Trophoblast cell (in vitro differentiated cells and primary cell): ENCODE results near the gene PDCD4.

Source experiments
- DNase-seq, 2 donors: peaks; one replicate each; pipeline ENCODE4 v3.0.0-alpha.2; 2016
- H2AFZ ChIP-seq: 2 replicates; pipeline ENCODE4 v1.6.1; 2013; ENCODE audit warnings: low read length, moderate library complexity, mild to moderate bottlenecking; ENCODE audit not compliant: insufficient read depth, poor library complexity
- H2AK5ac ChIP-seq: 2 replicates; pipeline ENCODE4 v1.6.1; 2013; ENCODE audit warnings: mild to moderate bottlenecking, low read length
- H2BK120ac ChIP-seq: 2 replicates; pipeline ENCODE4 v1.6.1; 2013; ENCODE audit warnings: low read length, mild to moderate bottlenecking, moderate library complexity; ENCODE audit not compliant: insufficient read depth, poor library complexity
- H2BK12ac ChIP-seq: 2 replicates; pipeline ENCODE4 v1.6.1; 2013; ENCODE audit warnings: mild to moderate bottlenecking, low read length, moderate library complexity
- H2BK5ac ChIP-seq: 2 replicates; pipeline ENCODE4 v1.6.1; 2013; ENCODE audit warnings: low read length, low read depth, moderate library complexity, mild to moderate bottlenecking; ENCODE audit not compliant: poor library complexity
- H3K14ac ChIP-seq: 2 replicates; pipeline ENCODE4 v1.6.1; 2013; ENCODE audit warnings: mild to moderate bottlenecking, low read length
- H3K18ac ChIP-seq: 2 replicates; pipeline ENCODE4 v1.6.1; 2013; ENCODE audit warnings: mild to moderate bottlenecking, low read length
- H3K23ac ChIP-seq: 2 replicates; pipeline ENCODE4 v1.6.1; 2013; ENCODE audit warnings: low read length
- H3K27ac ChIP-seq: 2 replicates; pipeline ENCODE4 v1.5.1; 2013; ENCODE audit warnings: low read depth, mild to moderate bottlenecking, inconsistent platforms, low read length, moderate library complexity
- H3K27me3 ChIP-seq: 2 replicates; pipeline ENCODE4 v1.6.1; 2013; ENCODE audit warnings: inconsistent platforms, mild to moderate bottlenecking, low read length, moderate library complexity; ENCODE audit not compliant: insufficient read depth
- H3K36me3 ChIP-seq, 2 experiments: 1 replicate in 1 of 2; 2 replicates in 1 of 2; pipeline ENCODE4 v1.6.1; 2013; ENCODE audit warnings: low read length in 2 of 2, mild to moderate bottlenecking in 2 of 2, moderate library complexity in 1 of 2; ENCODE audit not compliant: insufficient read depth in 2 of 2, control insufficient read depth in 1 of 2
- H3K4ac ChIP-seq: 2 replicates; pipeline ENCODE4 v1.6.1; 2013; ENCODE audit warnings: low read depth, mild to moderate bottlenecking, low read length, moderate library complexity
- H3K4me1 ChIP-seq, 2 experiments: 1 replicate in 1 of 2; 2 replicates in 1 of 2; pipeline ENCODE4 v1.6.1; 2013; ENCODE audit warnings: low read length in 2 of 2, mild to moderate bottlenecking in 2 of 2, moderate library complexity in 1 of 2; ENCODE audit not compliant: insufficient read depth in 2 of 2, control insufficient read depth in 1 of 2
- H3K4me2 ChIP-seq: 2 replicates; pipeline ENCODE4 v1.6.1; 2013; ENCODE audit warnings: inconsistent platforms, mild to moderate bottlenecking, low read length, moderate library complexity
- H3K4me3 ChIP-seq: 2 replicates; pipeline ENCODE4 v1.5.1; 2013; ENCODE audit warnings: mild to moderate bottlenecking, low read depth, low read length, inconsistent platforms
- H3K79me1 ChIP-seq: one replicate; pipeline ENCODE4 v1.6.1; 2013; ENCODE audit warnings: low read length
- H3K79me2 ChIP-seq: 2 replicates; pipeline ENCODE4 v1.6.1; 2013; ENCODE audit warnings: low read length, mild to moderate bottlenecking; ENCODE audit not compliant: control insufficient read depth, insufficient read depth, poor library complexity
- H3K9ac ChIP-seq: 2 replicates; pipeline ENCODE4 v1.6.1; 2013; ENCODE audit warnings: mild to moderate bottlenecking, low read length
- H3K9me3 ChIP-seq: 2 replicates; pipeline ENCODE4 v1.6.1; 2013; ENCODE audit warnings: low read depth, mild to moderate bottlenecking, control low read depth, inconsistent platforms, low read length; ENCODE audit not compliant: insufficient read depth
- H4K12ac ChIP-seq: 2 replicates; pipeline ENCODE4 v1.6.1; 2013; ENCODE audit warnings: low read depth, mild to moderate bottlenecking, low read length, moderate library complexity
- H4K8ac ChIP-seq: 2 replicates; pipeline ENCODE4 v1.6.1; 2013; ENCODE audit warnings: low read depth, mild to moderate bottlenecking, low read length, moderate library complexity
- H4K91ac ChIP-seq: one replicate; pipeline ENCODE4 v1.6.1; 2013; ENCODE audit warnings: low read depth, mild to moderate bottlenecking, low read length, moderate library complexity
- WGBS: extraction: QIAGEN DNeasy Blood & Tissue Kit; methylation state at CpG from one replicate; pipeline ENCODE4 v1.1.7; 2013; ENCODE audit warnings: missing lambda C conversion rate; ENCODE audit not compliant: insufficient read length, insufficient coverage; ENCODE audit errors: extremely low coverage; 5-methylcytosine and 5-hydroxymethylcytosine counted together

Gene PDCD4

DNA sequence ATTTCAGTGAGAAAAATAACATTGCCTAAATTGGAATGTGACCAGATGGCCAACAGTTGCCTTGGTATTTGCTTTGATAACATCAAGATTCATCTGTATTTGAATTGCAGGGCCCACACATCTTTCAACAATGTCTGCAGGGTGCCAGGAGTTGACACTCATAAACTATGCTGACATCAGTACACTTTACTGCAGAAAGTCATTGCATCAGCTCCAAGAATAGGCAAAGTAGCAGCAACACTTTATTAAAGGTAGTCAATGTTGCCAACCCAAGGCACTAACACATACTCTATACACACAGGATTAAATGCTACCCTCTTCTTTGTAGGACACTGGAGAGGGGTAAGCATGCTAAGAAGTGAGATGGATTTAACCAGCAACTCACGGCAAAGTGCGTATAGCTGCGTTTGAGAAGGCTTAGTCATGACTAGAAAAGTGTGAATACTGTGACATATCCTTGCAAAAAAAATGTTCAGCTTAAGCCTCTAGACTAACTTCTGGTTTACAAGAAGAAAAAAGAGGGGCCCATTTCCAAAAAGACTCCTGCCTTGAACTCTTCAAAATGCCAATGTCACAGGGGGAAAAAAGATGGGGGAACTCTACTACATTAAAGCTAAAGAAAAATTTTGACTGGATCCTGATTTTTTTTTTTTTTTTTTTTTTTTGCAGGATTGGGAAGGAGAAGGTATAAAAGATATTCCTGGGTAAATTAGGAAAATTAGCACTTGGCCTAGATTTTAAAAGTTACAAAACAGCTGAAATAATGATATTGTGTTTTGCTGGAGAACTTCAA is 45.0 kb downstream of the PDCD4 start:
- peaks cover 0 to 2% of the 10 kb centered on the region in 2 experiments for H3K36me3 ChIP-seq
- no peak overlapping the region for H2AK5ac ChIP-seq

DNA sequence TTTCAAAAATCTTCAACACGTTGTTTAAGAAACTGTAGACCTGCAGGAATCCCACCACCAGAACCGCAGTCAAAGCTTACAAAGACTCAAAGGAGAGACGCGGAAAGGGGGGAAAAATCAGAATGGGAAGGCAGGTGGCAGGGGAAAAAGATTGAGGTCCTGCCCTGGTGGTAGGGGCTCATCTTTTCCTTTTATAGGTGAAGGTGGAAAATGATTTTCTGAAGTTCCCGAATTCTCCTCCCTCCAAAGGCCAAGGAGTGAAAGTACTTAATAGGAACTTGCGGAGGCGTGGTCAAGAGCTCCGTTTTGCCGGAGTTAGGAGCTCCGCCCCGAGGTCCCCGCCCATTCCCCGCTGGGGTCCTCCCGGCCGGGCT is 46.5 kb downstream of the PDCD4 start:
- Histone ChIP-seq H3K36me3 (peaks cover 0 to 2% of the 10 kb centered on the region in 2 experiments), H4K91ac (peak overlapping the region; percentile 98), H2BK120ac (no peak overlapping the region), H3K4me3 (peak overlapping the region; percentile 87), H3K4me2 (peak overlapping the region; percentile 91), H3K9ac (peak overlapping the region; percentile 87), H2BK5ac (peak overlapping the region; percentile 73), H3K9me3 (no peaks in the 10 kb centered on the region), H3K14ac (no peak overlapping the region), H3K4me1 (no peaks in the 10 kb centered on the region), H3K4ac (no peak overlapping the region), H3K79me2 (peaks cover 10% of the 10 kb centered on the region), H4K12ac (no peak overlapping the region), H3K18ac (no peak overlapping the region), H2AFZ (peak overlapping the region; percentile 79), H3K23ac (no peak overlapping the region), H2AK5ac (no peak overlapping the region), H4K8ac (peak overlapping the region; percentile 97), H3K27ac (peak overlapping the region; percentile 98), H3K79me1 (peaks cover 15% of the 10 kb centered on the region), H2BK12ac (no peak overlapping the region), H3K27me3 (no peaks in the 10 kb centered on the region)
- peak; percentile 98 to 99 for DNase-seq
- WGBS, result no CpG with 5 or more reads among the region's 15 CpGs

More for the DNA sequence above, 45.0 kb downstream of the PDCD4 start:
- H2AFZ ChIP-seq, result no peak overlapping the region
- H3K79me1 ChIP-seq, result peaks cover 15% of the 10 kb centered on the region
- no peak overlapping the region for H4K12ac ChIP-seq
- peak overlapping the region; percentile 64 for H3K4ac ChIP-seq
- H3K23ac ChIP-seq, result no peak overlapping the region
- no peaks in the 10 kb centered on the region for H3K27me3 ChIP-seq
- no peak overlapping the region for H4K8ac ChIP-seq
- no peak overlapping the region for H3K18ac ChIP-seq
- DNase-seq, result peak; percentile 83 to 91
- WGBS, result no CpG with 5 or more reads among the region's 3 CpGs
- H3K79me2 ChIP-seq, result peaks cover 10% of the 10 kb centered on the region
- H3K9ac ChIP-seq, result no peak overlapping the region
- H4K91ac ChIP-seq, result no peak overlapping the region
- H3K14ac ChIP-seq, result no peak overlapping the region
- H3K4me2 ChIP-seq, result no peak overlapping the region
- no peak overlapping the region for H3K27ac ChIP-seq
- no peak overlapping the region for H2BK12ac ChIP-seq
- no peaks in the 10 kb centered on the region for H3K4me1 ChIP-seq
- H3K4me3 ChIP-seq, result no peak overlapping the region
- H3K9me3 ChIP-seq, result no peaks in the 10 kb centered on the region
- no peak overlapping the region for H2BK5ac ChIP-seq
- H2BK120ac ChIP-seq, result no peak overlapping the region

- H3K23ac ChIP-seq, result no peak within 1 kb of the TSS
- peak within 1 kb of the TSS; percentile 95 for H3K9ac ChIP-seq
- peak within 1 kb of the TSS; percentile 79 for H2AK5ac ChIP-seq
- H3K36me3 ChIP-seq, result peaks cover 0 to 2% of the 10 kb centered on the region in 2 experiments
- H3K27ac ChIP-seq, result peak within 1 kb of the TSS; percentile 98
- H3K4ac ChIP-seq, result peak within 1 kb of the TSS; percentile 88
- H4K12ac ChIP-seq, result peak within 1 kb of the TSS; percentile 97
- no peaks in the 10 kb centered on the region for H3K4me1 ChIP-seq
- peak within 1 kb of the TSS; percentile 94 for H3K18ac ChIP-seq
- H3K4me3 ChIP-seq, result peak within 1 kb of the TSS; percentile 96
- no CpG with 5 or more reads among the region's 40 CpGs for WGBS
- H3K4me2 ChIP-seq, result peak within 1 kb of the TSS; percentile 91
- H3K9me3 ChIP-seq, result no peaks in the 10 kb centered on the region
- H3K14ac ChIP-seq, result peak within 1 kb of the TSS; percentile 95
- H2AFZ ChIP-seq, result peak within 1 kb of the TSS; percentile 79
- H3K79me2 ChIP-seq, result peaks cover 10% of the 10 kb centered on the region
- no peak within 1 kb of the TSS for H2BK12ac ChIP-seq
- H4K91ac ChIP-seq, result peak within 1 kb of the TSS; percentile 98
- H3K79me1 ChIP-seq, result peaks cover 15% of the 10 kb centered on the region
- peak within 1 kb of the TSS; percentile 97 for H2BK120ac ChIP-seq
- H2BK5ac ChIP-seq, result peak within 1 kb of the TSS; percentile 94
- H3K27me3 ChIP-seq, result no peaks in the 10 kb centered on the region
- peak; percentile 100 for DNase-seq
- peak within 1 kb of the TSS; percentile 97 for H4K8ac ChIP-seq
Observed at GRCh38 chr10:110918643-110919348, 47.1 kb downstream of the PDCD4 start, which contains the start of gene BBIP1. TSS of gene BBIP1 (minus strand) at chr10:110919180. CDS start at chr10:110918157, 1,023 bp downstream.

DNA sequence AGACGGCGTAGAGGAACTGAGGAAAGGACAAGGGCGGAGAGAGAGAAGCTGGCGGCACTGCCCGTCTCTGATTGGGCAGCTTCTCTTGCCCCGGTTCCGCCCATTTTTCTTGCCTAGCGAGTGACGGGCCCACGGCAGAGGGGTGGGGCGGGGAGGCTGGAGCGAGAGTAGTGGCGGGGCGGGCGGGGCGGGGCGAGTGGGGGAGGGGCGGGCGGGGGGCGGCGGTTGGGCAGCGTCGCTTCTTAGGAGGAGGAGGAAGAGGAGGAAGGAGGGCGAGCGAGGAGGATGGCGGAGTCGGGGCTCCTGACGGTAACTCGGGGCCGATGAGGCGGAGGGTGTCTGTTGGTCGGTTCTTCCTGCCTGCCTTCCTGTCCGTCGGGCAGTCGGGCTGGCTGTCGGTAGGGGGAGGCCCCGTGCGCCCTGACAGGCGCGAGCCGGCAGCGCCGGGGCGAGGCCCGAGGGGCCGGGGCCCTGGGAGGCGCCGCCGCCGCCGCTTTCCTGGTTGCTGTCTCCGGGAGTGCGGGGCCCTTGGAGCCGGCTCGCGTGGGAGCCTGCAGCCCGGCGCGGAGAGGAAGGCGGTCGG is 47.7 kb downstream of the PDCD4 start, which contains the start of gene SHOC2:
Gene SHOC2, plus strand, starts transcription at position 256 of the 583 bp plus-strand sequence. CDS start 44,755 bp downstream, outside the sequence.
- Histone ChIP-seq H3K36me3 (peaks cover 0 to 2% of the 10 kb centered on the region in 2 experiments), H2AFZ (peak within 1 kb of the TSS; percentile 57)
- WGBS, result no CpG with 5 or more reads among the region's 61 CpGs

More for the DNA sequence above, 47.7 kb downstream of the PDCD4 start, which contains the start of gene SHOC2:
- Histone ChIP-seq H4K91ac (peak within 1 kb of the TSS; percentile 98), H3K27ac (peak within 1 kb of the TSS; percentile 98), H2BK120ac (peak within 1 kb of the TSS; percentile 97), H2BK12ac (no peak within 1 kb of the TSS), H3K14ac (peak within 1 kb of the TSS; percentile 95), H3K9me3 (no peaks in the 10 kb centered on the region), H3K4ac (peak within 1 kb of the TSS; percentile 88), H4K8ac (peak within 1 kb of the TSS; percentile 97), H3K23ac (no peak within 1 kb of the TSS), H3K4me1 (no peaks in the 10 kb centered on the region), H3K4me2 (peak within 1 kb of the TSS; percentile 91), H3K27me3 (no peaks in the 10 kb centered on the region), H2AK5ac (peak within 1 kb of the TSS; percentile 79), H3K9ac (peak within 1 kb of the TSS; percentile 95), H3K79me2 (peaks cover 12% of the 10 kb centered on the region), H4K12ac (peak within 1 kb of the TSS; percentile 97), H3K4me3 (peak within 1 kb of the TSS; percentile 96), H2BK5ac (peak within 1 kb of the TSS; percentile 94), H3K18ac (peak within 1 kb of the TSS; percentile 94), H3K79me1 (peaks cover 15% of the 10 kb centered on the region)
- DNase-seq, result peak; percentile 51 to 65
